BLaER1 treated with 17β-estradiol and CSF1 and Interleukin-3, amounts not matched to agents 10 nM and 100 nM (cell line): ENCODE measurements around the gene C11orf24.

ENCODE experiments used
- H3K27ac ChIP-seq, 11 experiments: shearing (Covaris generic); formaldehyde crosslinking; 2 replicates each; pipeline ENCODE4 v1.8.1; 2022
- H3K27me3 ChIP-seq, 11 experiments: shearing (Covaris generic); formaldehyde crosslinking; 2 replicates each; pipeline ENCODE4 v1.8.1; 2022
- H3K36me3 ChIP-seq, 11 experiments: shearing (Covaris generic); formaldehyde crosslinking; 2 replicates each; pipeline ENCODE4 v1.8.1; 2022
- H3K4me1 ChIP-seq, 10 experiments: shearing (Covaris generic); formaldehyde crosslinking; 2 replicates each; pipeline ENCODE4 v1.8.1; 2022
- H3K4me2 ChIP-seq, 11 experiments: shearing (Covaris generic); formaldehyde crosslinking; 2 replicates each; pipeline ENCODE4 v1.8.1; 2022
- H3K4me3 ChIP-seq, 10 experiments: shearing (Covaris generic); formaldehyde crosslinking; 2 replicates each; pipeline ENCODE4 v1.8.1; 2022
- H3K9ac ChIP-seq, 11 experiments: shearing (Covaris generic); formaldehyde crosslinking; 2 replicates each; pipeline ENCODE4 v1.8.1; 2022
- H3K9me3 ChIP-seq, 11 experiments: shearing (Covaris generic); formaldehyde crosslinking; replicated peaks in 1 of 11; 2 replicates each; pipeline ENCODE4 v1.8.1; 2022
- H4K20me1 ChIP-seq, 11 experiments: shearing (Covaris generic); formaldehyde crosslinking; 2 replicates each; pipeline ENCODE4 v1.8.1; 2022
- Cebpa-rat ChIP-seq, 11 experiments: shearing (Covaris generic); IDR thresholded peaks; 2 replicates each; pipeline ENCODE4 v1.8.1; 2022

Gene C11orf24

DNA sequence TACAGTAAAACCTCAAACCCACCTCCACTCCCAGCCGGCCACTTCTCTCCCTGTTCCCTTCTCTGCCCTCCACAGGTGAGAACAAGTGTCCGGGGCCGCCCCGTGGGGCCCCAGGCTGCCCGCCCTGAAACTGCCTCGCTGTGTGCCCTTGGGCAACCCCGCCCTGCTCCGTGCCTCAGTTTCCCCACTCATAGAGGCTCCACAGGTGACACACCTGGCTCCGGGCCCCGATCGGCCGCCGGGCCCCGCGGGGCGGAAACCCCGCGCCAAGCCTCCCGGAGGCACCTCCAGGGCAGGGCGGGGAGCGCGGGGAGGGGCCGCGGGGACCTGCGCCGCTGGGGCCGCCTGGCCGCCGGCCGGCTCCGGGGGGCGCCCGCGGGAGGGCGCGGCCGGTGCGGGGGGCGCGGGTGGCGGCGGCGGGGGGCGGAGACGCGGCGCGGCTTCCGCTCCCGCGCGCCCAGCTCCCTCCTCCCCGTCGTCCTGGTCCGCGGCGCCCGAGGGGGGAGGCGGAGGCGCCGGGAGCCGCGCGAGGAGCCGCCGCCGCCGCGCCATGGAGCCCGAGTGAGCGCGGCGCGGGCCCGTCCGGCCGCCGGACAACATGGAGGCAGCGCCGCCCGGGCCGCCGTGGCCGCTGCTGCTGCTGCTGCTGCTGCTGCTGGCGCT is 40.5 kb upstream of the C11orf24 start, which contains the start of gene LRP5:
LRP5 (plus strand) TSS at position 475 of the 663 bp plus-strand sequence; CDS start at position 599, 124 bp downstream.
- peaks cover 41 to 88% (median 84%) of the 10 kb centered on the region in 10 experiments for H3K4me1 ChIP-seq
- H3K9ac ChIP-seq = peak within 1 kb of the TSS; percentile 84 to 98 (median 94)
- no peak for TF ChIP-seq Cebpa-rat (IDR thresholded peaks at IDR 0.05)
- no peaks in the 10 kb centered on the region for H3K9me3 ChIP-seq
- peak within 1 kb of the TSS; percentile 79 to 97 (median 92) for H3K4me3 ChIP-seq
- H4K20me1 ChIP-seq = peaks cover 0 to 37% (median 24%) of the 10 kb centered on the region in 11 experiments; a peak in 16 of 22 replicates
- peaks cover 0 to 9% (median 0%) of the 10 kb centered on the region in 11 experiments; a peak in 6 of 22 replicates for H3K36me3 ChIP-seq
- peak within 1 kb of the TSS; percentile 91 to 99 (median 99) for H3K4me2 ChIP-seq
- peaks cover 0 to 9% (median 0%) of the 10 kb centered on the region in 11 experiments; a peak in 4 of 22 replicates for H3K27me3 ChIP-seq
- H3K27ac ChIP-seq = peak within 1 kb of the TSS; percentile 62 to 94 (median 92); a peak in 21 of 22 replicates

GRCh38 chr11:68311160-68312116 is 39.7 kb upstream of the C11orf24 start:
- Histone ChIP-seq H3K27ac (peak overlapping the region in 9 of 11 experiments; percentile 80 to 94 (median 93); a peak in 15 of 22 replicates), H3K9ac (peak overlapping the region; percentile 84 to 98 (median 94); a peak in 14 of 22 replicates), H3K4me2 (peak overlapping the region; percentile 91 to 99 (median 99)), H3K4me1 (peaks cover 41 to 88% (median 83%) of the 10 kb centered on the region in 10 experiments), H3K9me3 (no peaks in the 10 kb centered on the region), H3K27me3 (peaks cover 0 to 9% (median 0%) of the 10 kb centered on the region in 11 experiments; a peak in 4 of 22 replicates), H3K36me3 (peaks cover 0 to under 1% (median 0%) of the 10 kb centered on the region in 11 experiments; a peak in 3 of 22 replicates), H4K20me1 (peaks cover 0 to 29% (median 16%) of the 10 kb centered on the region in 11 experiments; a peak in 14 of 22 replicates), H3K4me3 (peak overlapping the region; percentile 79 to 97 (median 92); a peak in 18 of 20 replicates)
- no peak for TF ChIP-seq Cebpa-rat (IDR thresholded peaks at IDR 0.05)

GRCh38 chr11:68309621-68310185 is 37.9 kb upstream of the C11orf24 start:
- Histone ChIP-seq H3K9ac (peak overlapping the region in 4 of 11 experiments; percentile 11 to 81 (median 60); a peak in 7 of 22 replicates), H3K4me2 (peak overlapping the region in 8 of 11 experiments; percentile 12 to 99 (median 88); a peak in 14 of 22 replicates), H3K36me3 (no peaks in the 10 kb centered on the region), H3K9me3 (peaks cover 0 to 5% (median 2%) of the 10 kb centered on the region in 11 experiments; a peak in 16 of 22 replicates), H3K4me1 (peaks cover 29 to 86% (median 79%) of the 10 kb centered on the region in 10 experiments), H3K27me3 (peaks cover 0 to 9% (median 0%) of the 10 kb centered on the region in 11 experiments; a peak in 4 of 22 replicates), H4K20me1 (peaks cover 0 to 11% (median 0%) of the 10 kb centered on the region in 11 experiments; a peak in 8 of 22 replicates), H3K4me3 (no peak overlapping the region), H3K27ac (peak overlapping the region in 7 of 11 experiments; percentile 5 to 93 (median 83); a peak in 12 of 22 replicates)
- TF ChIP-seq Cebpa-rat (IDR thresholded peaks at IDR 0.05) = no peak

DNA sequence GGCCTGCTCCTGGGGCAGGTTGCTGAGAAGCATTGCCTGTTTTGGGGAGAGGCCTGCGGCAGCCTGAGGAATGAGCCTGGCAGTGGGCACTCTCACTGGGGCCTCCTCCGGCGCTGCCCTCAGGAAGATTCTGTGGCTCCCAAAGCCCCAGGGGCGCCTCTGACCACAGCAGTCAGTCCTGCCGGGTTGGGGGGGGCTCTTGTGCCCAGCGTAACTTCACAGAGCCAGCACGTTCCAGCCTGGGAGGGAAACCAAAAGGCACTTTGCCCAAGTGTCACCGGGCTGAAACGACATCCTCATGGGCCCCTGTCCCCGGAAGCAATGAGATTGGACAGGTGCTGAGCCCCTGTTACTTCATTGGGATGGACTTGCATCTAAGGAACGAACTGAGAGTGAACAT is 36.3 kb upstream of the C11orf24 start:
- Histone ChIP-seq H3K4me3 (peak overlapping the region in 4 of 10 experiments; percentile 3 to 27 (median 12); a peak in 4 of 20 replicates), H3K27ac (peak overlapping the region; percentile 34 to 93 (median 83); a peak in 21 of 22 replicates), H4K20me1 (no peaks in the 10 kb centered on the region), H3K9me3 (peaks cover 8 to 18% (median 14%) of the 10 kb centered on the region in 11 experiments), H3K27me3 (peaks cover 0 to 9% (median 0%) of the 10 kb centered on the region in 11 experiments; a peak in 4 of 22 replicates), H3K4me1 (peaks cover 25 to 91% (median 85%) of the 10 kb centered on the region in 10 experiments), H3K9ac (peak overlapping the region; percentile 57 to 81 (median 77); a peak in 21 of 22 replicates), H3K4me2 (peak overlapping the region; percentile 40 to 99 (median 79)), H3K36me3 (peaks cover 0 to 6% (median 0%) of the 10 kb centered on the region in 11 experiments; a peak in 3 of 22 replicates)
- peak in 1 of 11 experiments; percentile 54; a peak in 1 of 22 replicates for TF ChIP-seq Cebpa-rat (IDR thresholded peaks at IDR 0.05)

- Histone ChIP-seq H3K4me2 (peak overlapping the region in 9 of 11 experiments; percentile 12 to 99 (median 80); a peak in 16 of 22 replicates), H3K27ac (peak overlapping the region in 7 of 11 experiments; percentile 8 to 93 (median 83); a peak in 11 of 22 replicates), H3K36me3 (peaks cover 0 to 6% (median 0%) of the 10 kb centered on the region in 11 experiments; a peak in 3 of 22 replicates), H3K4me3 (no peak overlapping the region), H3K4me1 (peaks cover 30 to 97% (median 91%) of the 10 kb centered on the region in 10 experiments), H4K20me1 (no peaks in the 10 kb centered on the region; a peak in 1 of 22 replicates), H3K27me3 (peaks cover 0 to 4% (median 0%) of the 10 kb centered on the region in 11 experiments; a peak in 3 of 22 replicates), H3K9me3 (peaks cover 8 to 18% (median 14%) of the 10 kb centered on the region in 11 experiments), H3K9ac (peak overlapping the region in 6 of 11 experiments; percentile 9 to 81 (median 44); a peak in 8 of 22 replicates)
- TF ChIP-seq Cebpa-rat (IDR thresholded peaks at IDR 0.05) = no peak
Observed at GRCh38 chr11:68306636-68307035, 34.9 kb upstream of the C11orf24 start.

GRCh38 chr11:68303982-68304780 is 32.4 kb upstream of the C11orf24 start:
- TF ChIP-seq Cebpa-rat (IDR thresholded peaks at IDR 0.05) = no peak
- no peak overlapping the region for H3K9ac ChIP-seq
- H3K27ac ChIP-seq = peak overlapping the region in 7 of 11 experiments; percentile 50 to 76 (median 63); a peak in 11 of 22 replicates

DNA sequence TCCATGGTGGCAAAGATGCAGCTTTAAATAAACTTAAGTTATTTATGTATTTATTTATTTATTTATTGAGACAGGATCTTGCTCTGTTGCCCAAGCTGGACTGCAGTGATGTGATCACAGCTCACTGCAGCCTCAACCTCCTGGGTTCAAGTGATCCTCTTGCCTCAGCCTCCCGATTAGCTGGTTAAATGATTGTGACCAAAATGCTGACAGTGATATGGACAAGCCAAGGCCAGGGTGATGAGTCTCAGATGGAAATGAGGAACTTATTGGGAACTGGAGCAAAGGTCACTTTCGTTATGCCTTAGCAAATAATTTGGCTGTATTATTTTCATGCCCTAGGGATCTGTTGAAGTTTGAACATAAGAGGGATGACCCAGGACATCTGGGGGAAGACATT is 31.3 kb upstream of the C11orf24 start:
- H3K27me3 ChIP-seq = no peaks in the 10 kb centered on the region
- H3K9ac ChIP-seq = peak overlapping the region in 8 of 11 experiments; percentile 4 to 53 (median 31); a peak in 11 of 22 replicates
- H3K36me3 ChIP-seq = peaks cover 0 to 6% (median 0%) of the 10 kb centered on the region in 11 experiments; a peak in 3 of 22 replicates
- H3K4me1 ChIP-seq = peaks cover 33 to 72% (median 67%) of the 10 kb centered on the region in 10 experiments
- H4K20me1 ChIP-seq = no peaks in the 10 kb centered on the region; a peak in 1 of 22 replicates
- H3K9me3 ChIP-seq = peaks cover 8 to 18% (median 14%) of the 10 kb centered on the region in 11 experiments
- H3K4me3 ChIP-seq = no peak overlapping the region
- no peak for TF ChIP-seq Cebpa-rat (IDR thresholded peaks at IDR 0.05)
- H3K4me2 ChIP-seq = peak overlapping the region; percentile 56 to 90 (median 77)
- H3K27ac ChIP-seq = peak overlapping the region in 9 of 11 experiments; percentile 36 to 76 (median 63); a peak in 17 of 22 replicates

More at GRCh38 chr11:68303982-68304780, 32.4 kb upstream of the C11orf24 start:
- Histone ChIP-seq H3K36me3 (peaks cover 0 to 6% (median 0%) of the 10 kb centered on the region in 11 experiments; a peak in 3 of 22 replicates), H3K4me2 (peak overlapping the region in 9 of 11 experiments; percentile 68 to 99 (median 77); a peak in 16 of 22 replicates), H3K4me1 (peaks cover 28 to 73% (median 67%) of the 10 kb centered on the region in 10 experiments), H3K27me3 (no peaks in the 10 kb centered on the region), H3K4me3 (peak overlapping the region in 4 of 10 experiments; percentile 6 to 32 (median 18); a peak in 3 of 20 replicates), H3K9me3 (peaks cover 8 to 18% (median 14%) of the 10 kb centered on the region in 11 experiments), H4K20me1 (no peaks in the 10 kb centered on the region; a peak in 1 of 22 replicates)
